Nephron (organoid): Measurements from ENCODE around the gene CTIF.

Source experiments
- H3K27ac Mint-ChIP-seq, 3 experiments: 2 replicates each; pipeline ENCODE4 v1.8.0; 2020; ENCODE audit warnings: mixed read lengths in 3 of 3, mild to moderate bottlenecking in 2 of 3, moderate library complexity in 1 of 3
- H3K27me3 Mint-ChIP-seq: 2 replicates; pipeline ENCODE4 v1.8.0; 2021; ENCODE audit warnings: low read depth, mild to moderate bottlenecking, moderate library complexity, mixed read lengths
- H3K36me3 Mint-ChIP-seq: 2 replicates; pipeline ENCODE4 v1.8.0; 2020; ENCODE audit warnings: low read depth, mixed read lengths
- H3K4me1 Mint-ChIP-seq: 2 replicates; pipeline ENCODE4 v1.8.0; 2020; ENCODE audit warnings: mixed read lengths
- H3K4me3 Mint-ChIP-seq, 3 experiments: 2 replicates each; pipeline ENCODE4 v1.8.0; 2020; ENCODE audit warnings: mild to moderate bottlenecking in 3 of 3, mixed read lengths in 3 of 3, moderate library complexity in 2 of 3
- H3K9me3 Mint-ChIP-seq: 2 replicates; pipeline ENCODE4 v1.8.0; 2020; ENCODE audit warnings: mixed read lengths
- CTCF ChIP-seq, 3 experiments: fragments of 200-600 bp; sonication (generic); IDR thresholded peaks; one replicate each; pipeline ENCODE4 v1.5.0; 2021; ENCODE audit warnings: antibody characterized with exemption in 3 of 3; ENCODE audit not compliant: unreplicated experiment in 3 of 3

CTIF gene

GRCh38 chr18:48836806-48837615 is 298.2 kb downstream of the CTIF start:
- no peak overlapping the region for H3K4me3 Mint-ChIP-seq
- no peak for TF ChIP-seq CTCF (IDR thresholded peaks at IDR 0.05; ENCODE audit: unreplicated experiment in 3 of 3)
- peak overlapping the region; percentile 62 to 82 (median 68) for H3K27ac Mint-ChIP-seq
- peaks cover 82% of the 10 kb centered on the region for H3K4me1 Mint-ChIP-seq
- no peaks in the 10 kb centered on the region for H3K36me3 Mint-ChIP-seq
- H3K9me3 Mint-ChIP-seq = no peaks in the 10 kb centered on the region
- no peaks in the 10 kb centered on the region for H3K27me3 Mint-ChIP-seq

- Mint-ChIP-seq H3K4me3 (no peak overlapping the region), H3K27me3 (no peaks in the 10 kb centered on the region), H3K9me3 (no peaks in the 10 kb centered on the region), H3K27ac (peak overlapping the region; percentile 62 to 83 (median 68)), H3K36me3 (no peaks in the 10 kb centered on the region), H3K4me1 (peaks cover 83% of the 10 kb centered on the region)
- no peak for TF ChIP-seq CTCF (IDR thresholded peaks at IDR 0.05; ENCODE audit: unreplicated experiment in 3 of 3)
Measured at GRCh38 chr18:48837676-48838075, 298.8 kb downstream of the CTIF start.

GRCh38 chr18:48838166-48838775 is 299.4 kb downstream of the CTIF start:
- H3K36me3 Mint-ChIP-seq = no peaks in the 10 kb centered on the region
- no peak for TF ChIP-seq CTCF (IDR thresholded peaks at IDR 0.05; ENCODE audit: unreplicated experiment in 3 of 3)
- no peaks in the 10 kb centered on the region for H3K27me3 Mint-ChIP-seq
- no peak overlapping the region for H3K4me3 Mint-ChIP-seq
- H3K27ac Mint-ChIP-seq = peak overlapping the region; percentile 68 to 98 (median 83)
- peaks cover 80% of the 10 kb centered on the region for H3K4me1 Mint-ChIP-seq
- H3K9me3 Mint-ChIP-seq = no peaks in the 10 kb centered on the region

- peak overlapping the region; percentile 68 to 98 (median 83) for H3K27ac Mint-ChIP-seq
- no peaks in the 10 kb centered on the region for H3K27me3 Mint-ChIP-seq
- no peak overlapping the region for H3K4me3 Mint-ChIP-seq
- H3K4me1 Mint-ChIP-seq = peaks cover 79% of the 10 kb centered on the region
- H3K36me3 Mint-ChIP-seq = no peaks in the 10 kb centered on the region
- no peak for TF ChIP-seq CTCF (IDR thresholded peaks at IDR 0.05; ENCODE audit: unreplicated experiment in 3 of 3)
- no peaks in the 10 kb centered on the region for H3K9me3 Mint-ChIP-seq
Measured at GRCh38 chr18:48838921-48839818, 300.3 kb downstream of the CTIF start.

GRCh38 chr18:48839819-48840490 is 301.1 kb downstream of the CTIF start:
- Mint-ChIP-seq H3K36me3 (no peaks in the 10 kb centered on the region), H3K27ac (peak overlapping the region; percentile 68 to 98 (median 83)), H3K4me3 (no peak overlapping the region), H3K27me3 (no peaks in the 10 kb centered on the region), H3K9me3 (no peaks in the 10 kb centered on the region), H3K4me1 (peaks cover 76% of the 10 kb centered on the region)
- TF ChIP-seq CTCF (IDR thresholded peaks at IDR 0.05; ENCODE audit: unreplicated experiment in 3 of 3) = no peak
